ENCODE measurements around the gene ALDH1A3.
A peak's percentile ranks its signal among the peaks of the same experiment; 100 is the strongest.

Gene ALDH1A3

GRCh38 chr15:100930306-100930848 is 50.7 kb downstream of the ALDH1A3 start:
- TF ChIP-seq CTCF (IDR thresholded peaks at IDR 0.05; ENCODE audit: low read depth, low read length, missing control alignments), result no peak
- no peak for DNase-seq (ENCODE audit: low read depth)

GRCh38 chr15:100931143-100931890 is 51.7 kb downstream of the ALDH1A3 start:
- TF ChIP-seq CTCF (IDR thresholded peaks at IDR 0.05; ENCODE audit: low read depth, low read length, missing control alignments), result no peak
- H3K4me3 ChIP-seq (ENCODE audit: low read depth, low read length), result peak overlapping the region; percentile 18; the same call in 1 of the 2 replicates

More at GRCh38 chr15:100930306-100930848, 50.7 kb downstream of the ALDH1A3 start:
- no peak overlapping the region for H3K4me3 ChIP-seq (ENCODE audit: low read depth, low read length)

GRCh38 chr15:100932676-100933348 is 53.2 kb downstream of the ALDH1A3 start:
- no peak for TF ChIP-seq CTCF (IDR thresholded peaks at IDR 0.05; ENCODE audit: low read depth, low read length, missing control alignments)
- no peak for DNase-seq (ENCODE audit: low read depth)
- H3K4me3 ChIP-seq (ENCODE audit: low read depth, low read length), result no peak overlapping the region

More at GRCh38 chr15:100931143-100931890, 51.7 kb downstream of the ALDH1A3 start:
- DNase-seq (ENCODE audit: low read depth), result peak; percentile 73

GRCh38 chr15:100934166-100934565 is 54.5 kb downstream of the ALDH1A3 start:
- TF ChIP-seq CTCF (IDR thresholded peaks at IDR 0.05; ENCODE audit: low read depth, low read length, missing control alignments), result no peak

GRCh38 chr15:100934726-100935125 is 55.1 kb downstream of the ALDH1A3 start:
- TF ChIP-seq CTCF (IDR thresholded peaks at IDR 0.05; ENCODE audit: low read depth, low read length, missing control alignments), result peak; percentile 29
- H3K4me3 ChIP-seq (ENCODE audit: low read depth, low read length), result no peak overlapping the region
- DNase-seq (ENCODE audit: low read depth), result no peak

More at GRCh38 chr15:100934166-100934565, 54.5 kb downstream of the ALDH1A3 start:
- DNase-seq (ENCODE audit: low read depth), result no peak
- no peak overlapping the region for H3K4me3 ChIP-seq (ENCODE audit: low read depth, low read length)

GRCh38 chr15:100937171-100937570 is 57.5 kb downstream of the ALDH1A3 start:
- DNase-seq (ENCODE audit: low read depth), result no peak
- no peak for TF ChIP-seq CTCF (IDR thresholded peaks at IDR 0.05; ENCODE audit: low read depth, low read length, missing control alignments)
- no peak overlapping the region for H3K4me3 ChIP-seq (ENCODE audit: low read depth, low read length)
